ENCODE data around the gene CBR1. TPM values are rescaled to one million over a fixed set of nuclear protein-coding genes. Genes with fewer than 3 reads are reported as not detected.
A peak's percentile ranks its signal among the peaks of the same experiment; 100 is the strongest.

Gene CBR1
- total and polyA plus RNA-seq, 9 of the 15 experiments (the other 6 are each of a cell fraction or from before 2014, with no cell fraction given) = 2.5 to 33.8 (median 15.1) TPM

DNA sequence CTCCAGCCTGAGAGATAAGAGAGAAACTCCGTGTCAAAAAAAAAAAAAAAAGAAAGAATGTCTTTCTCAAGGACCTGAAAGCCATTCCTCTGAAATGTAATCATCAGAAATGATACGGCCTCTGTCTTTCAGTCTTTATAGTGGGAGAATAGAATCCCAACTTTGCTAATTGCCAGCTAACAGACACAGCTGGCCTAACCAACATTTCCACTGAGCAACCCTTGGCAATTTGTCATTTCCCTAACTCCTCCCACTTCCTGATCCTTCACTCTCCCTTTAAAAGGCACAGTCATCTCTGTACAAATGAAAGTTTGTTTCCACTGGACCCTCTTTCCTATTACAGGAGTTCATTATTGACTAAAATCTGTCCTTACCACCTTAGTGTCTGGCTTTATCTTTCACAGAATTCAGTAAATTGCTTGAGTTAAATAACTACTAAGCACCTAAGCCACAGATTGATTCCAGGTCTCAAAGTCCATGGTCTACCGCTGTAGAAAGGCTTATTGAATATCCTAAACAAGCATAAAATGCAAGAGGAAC is 4.3 kb upstream of the CBR1 start:
- Histone ChIP-seq H3K9me3 (replicated peaks; ENCODE audit: control insufficient read depth, insufficient read depth, low read depth, low read length) (peaks cover 11% of the 10 kb centered on the region), H3K9ac (ENCODE audit: insufficient read depth in 1 of 2, low read depth in 2 of 2, low read length in 2 of 2) (no peak overlapping the region), H3K4me3 (no peak overlapping the region), H3K27ac (ENCODE audit: extremely low read depth, low read depth, low read length) (no peak overlapping the region), H3K79me2 (ENCODE audit: control insufficient read depth, insufficient read depth, low read length) (no peaks in the 10 kb centered on the region), H3K9me1 (ENCODE audit: control insufficient read depth, insufficient read depth, low read length) (no peaks in the 10 kb centered on the region), H3K27me3 (ENCODE audit: control insufficient read depth in 2 of 2, insufficient read depth in 2 of 2, low read length in 2 of 2) (no peaks in the 10 kb centered on the region), H3K4me1 (replicated peaks in 1 of 2; ENCODE audit: control insufficient read depth in 2 of 2, insufficient read depth in 2 of 2, low read length in 2 of 2) (peaks cover 11 to 13% of the 10 kb centered on the region in 2 experiments; a peak in 4 of 5 replicates), H3K36me3 (ENCODE audit: control insufficient read depth, insufficient read depth, low read length) (no peaks in the 10 kb centered on the region), H3K4me2 (ENCODE audit: insufficient read depth, low read length) (no peak overlapping the region; the same call in 1 of the 2 replicates), H4K20me1 (replicated peaks; ENCODE audit: control insufficient read depth, insufficient read depth, low read length) (no peaks in the 10 kb centered on the region), H2AFZ (ENCODE audit: low read depth, low read length) (peak overlapping the region; percentile 53)
- FAIRE-seq (peak; percentile 67), ATAC-seq (peak; percentile 73), DNase-seq (ENCODE audit: extremely low read depth in 1 of 4, low spot score in 3 of 4) (peak in 2 of 4 experiments; percentile 62 to 64)
- in situ Hi-C loops (cut with MboI) (no loop called here), intact Hi-C loops (cut with micrococcal nuclease) (no loop called here)
- BruUV-seq (replicated peaks) = no TSS peak
- ChIA-PET CTCF (ENCODE audit: low intra/inter-chr PET ratio) (no interaction called here), POLR2A (interaction anchor here (1.0 kb wide), 1 partner anchor 9 kb away, joined by 5 read pairs; no protein-coding TSS in a partner anchor)
- WGBS (ENCODE audit: insufficient coverage, low coverage, missing lambda C conversion rate) = 23% methylated on average over 3 of the region's 3 CpGs
- no peak for TF ChIP-seq ZFP30 (CRISPR knock-in tag; IDR thresholded peaks at IDR 0.05; ENCODE audit: borderline replicate concordance)
- peak; percentile 36 for TF ChIP-seq PRDM10 (IDR thresholded peaks at IDR 0.05; ENCODE audit: partially characterized antibody)
- 0 out of 2 replicates have a peak, but pooled peaks have one; percentile 23 for TF ChIP-seq EHMT2 (IDR thresholded peaks at IDR 0.05)
- peak; percentile 39; the same call in 1 of the 2 replicates for TF ChIP-seq ZNF316 (IDR thresholded peaks at IDR 0.05)
- no peak for TF ChIP-seq SP1 (CRISPR knock-in tag; IDR thresholded peaks at IDR 0.05)
- no peak for TF ChIP-seq GATAD2A (IDR thresholded peaks at IDR 0.05)
- peak; percentile 27; the same call in 1 of the 2 replicates for TF ChIP-seq NFIC (IDR thresholded peaks at IDR 0.05)
- peak; percentile 29; the same call in 1 of the 2 replicates for TF ChIP-seq ZNF384 (IDR thresholded peaks at IDR 0.05; ENCODE audit: low read depth, low read length)
- TF ChIP-seq, protein P1, sequence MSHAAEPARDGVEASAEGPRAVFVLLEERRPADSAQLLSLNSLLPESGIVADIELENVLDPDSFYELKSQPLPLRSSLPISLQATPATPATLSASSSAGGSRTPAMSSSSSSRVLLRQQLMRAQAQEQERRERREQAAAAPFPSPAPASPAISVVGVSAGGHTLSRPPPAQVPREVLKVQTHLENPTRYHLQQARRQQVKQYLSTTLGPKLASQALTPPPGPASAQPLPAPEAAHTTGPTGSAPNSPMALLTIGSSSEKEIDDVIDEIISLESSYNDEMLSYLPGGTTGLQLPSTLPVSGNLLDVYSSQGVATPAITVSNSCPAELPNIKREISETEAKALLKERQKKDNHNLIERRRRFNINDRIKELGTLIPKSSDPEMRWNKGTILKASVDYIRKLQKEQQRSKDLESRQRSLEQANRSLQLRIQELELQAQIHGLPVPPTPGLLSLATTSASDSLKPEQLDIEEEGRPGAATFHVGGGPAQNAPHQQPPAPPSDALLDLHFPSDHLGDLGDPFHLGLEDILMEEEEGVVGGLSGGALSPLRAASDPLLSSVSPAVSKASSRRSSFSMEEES (CRISPR knock-in tag; IDR thresholded peaks at IDR 0.05) = no peak
- TF ChIP-seq NCOR1 (IDR thresholded peaks at IDR 0.05) = no peak
- peak; percentile 86 for TF ChIP-seq CHD4 (IDR thresholded peaks at IDR 0.05; ENCODE audit: insufficient read depth, insufficient replicate concordance, low read depth, low read length, poor library complexity, severe bottlenecking)
- TF ChIP-seq SMARCA4 (IDR thresholded peaks at IDR 0.05) = peak; percentile 46
- TF ChIP-seq, protein P2, sequence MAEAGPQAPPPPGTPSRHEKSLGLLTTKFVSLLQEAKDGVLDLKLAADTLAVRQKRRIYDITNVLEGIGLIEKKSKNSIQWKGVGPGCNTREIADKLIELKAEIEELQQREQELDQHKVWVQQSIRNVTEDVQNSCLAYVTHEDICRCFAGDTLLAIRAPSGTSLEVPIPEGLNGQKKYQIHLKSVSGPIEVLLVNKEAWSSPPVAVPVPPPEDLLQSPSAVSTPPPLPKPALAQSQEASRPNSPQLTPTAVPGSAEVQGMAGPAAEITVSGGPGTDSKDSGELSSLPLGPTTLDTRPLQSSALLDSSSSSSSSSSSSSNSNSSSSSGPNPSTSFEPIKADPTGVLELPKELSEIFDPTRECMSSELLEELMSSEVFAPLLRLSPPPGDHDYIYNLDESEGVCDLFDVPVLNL (CRISPR knock-in tag; IDR thresholded peaks at IDR 0.05; ENCODE audit: low read depth) = no peak
- no peak for TF ChIP-seq MYC (IDR thresholded peaks at IDR 0.05; ENCODE audit: low read depth, low read length)
- no peak for TF ChIP-seq MYC (CRISPR knock-in tag; IDR thresholded peaks at IDR 0.05; ENCODE audit: borderline replicate concordance, low read depth)
- TF ChIP-seq HLTF (IDR thresholded peaks at IDR 0.05) = no peak
- no peak for TF ChIP-seq FOSL1 (tag; conservative IDR thresholded peaks at IDR 0.05)
- TF ChIP-seq ZNF347 (CRISPR knock-in tag; IDR thresholded peaks at IDR 0.05; ENCODE audit: low read depth) = no peak

All from K562 (cell line).